GM18526 (cell line): ENCODE results near the gene FAM20B.

ENCODE experiments used
- POLR2A ChIP-seq: IDR thresholded peaks from 3 replicates; pipeline ENCODE4 v1.6.1; 2011; ENCODE audit not compliant: insufficient read length; ENCODE audit errors: extremely low read depth

The FAM20B gene

DNA sequence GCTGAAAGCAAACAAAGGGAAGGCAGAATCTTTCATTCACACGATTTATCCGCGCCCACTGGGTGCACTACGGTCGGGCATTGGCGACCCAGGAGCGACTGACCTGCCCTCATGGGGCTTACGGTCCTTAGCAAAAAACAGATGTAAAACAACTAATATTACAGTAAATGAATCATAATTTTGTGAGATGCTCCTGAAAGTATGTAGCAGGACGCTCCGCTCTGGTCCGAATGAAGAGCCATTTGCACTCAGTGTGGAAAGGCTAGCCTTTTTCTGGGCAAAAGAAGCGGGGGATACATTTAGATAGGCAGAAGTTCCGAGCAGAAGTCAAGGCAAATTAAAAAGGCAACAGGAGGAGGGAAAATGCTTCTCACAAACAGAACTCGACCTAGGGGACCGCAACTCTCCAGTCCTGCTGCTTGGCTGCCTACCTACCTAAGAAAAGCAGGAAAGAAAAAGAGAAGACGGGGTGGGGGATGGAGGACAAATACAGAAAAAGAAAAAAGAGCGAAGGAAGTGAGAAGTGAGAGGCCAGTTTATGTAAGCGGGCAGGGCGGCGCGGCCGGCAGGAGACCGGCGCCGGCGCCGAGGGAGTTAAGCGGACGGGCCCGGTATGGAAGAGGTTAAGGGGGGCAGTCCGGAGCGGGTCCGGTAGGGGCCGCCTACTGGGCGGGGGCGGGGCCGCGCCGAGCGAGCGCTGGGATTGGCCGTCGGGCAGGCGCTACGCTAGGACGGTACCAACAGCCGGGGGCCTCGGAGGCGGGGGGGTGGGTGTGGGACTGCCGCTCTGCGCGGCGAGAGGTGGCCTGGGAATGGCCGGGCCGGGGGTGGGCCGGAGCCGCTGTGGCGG, at the start of gene FAM20B:
TSS of gene FAM20B (plus strand) at position 770 of the 850 bp plus-strand sequence. CDS start 17,954 bp downstream, outside the sequence.
- no peak for TF ChIP-seq POLR2A

- TF ChIP-seq POLR2A, result no peak
Measured at GRCh38 chr1:178976541-178976940, 49.2 kb upstream of the FAM20B start.

GRCh38 chr1:178986204-178986603, 39.5 kb upstream of the FAM20B start:
- TF ChIP-seq POLR2A, result no peak

- TF ChIP-seq POLR2A, result no peak
Measured at GRCh38 chr1:178993559-178993958, 32.1 kb upstream of the FAM20B start.

DNA sequence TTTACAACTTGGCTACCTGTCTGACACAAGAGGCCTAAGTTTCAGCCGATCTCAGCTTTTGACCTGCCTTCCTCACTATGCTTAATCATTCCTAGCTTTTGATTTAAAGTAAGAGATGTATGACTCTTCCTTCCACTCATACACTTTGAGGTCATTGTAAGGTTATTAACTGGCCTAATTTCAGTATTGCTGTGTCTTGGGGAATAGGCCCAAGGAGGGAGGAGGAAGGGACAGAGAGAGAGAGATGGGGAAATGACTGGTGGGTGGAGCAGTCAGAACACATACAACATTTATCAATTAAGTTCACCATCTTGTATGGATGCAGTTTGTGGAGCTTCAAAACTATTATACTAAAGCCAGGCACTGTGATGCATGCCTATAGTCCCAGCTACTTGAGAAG, 28.3 kb upstream of the FAM20B start:
- TF ChIP-seq POLR2A, result no peak

GRCh38 chr1:178998295-178998694, 27.4 kb upstream of the FAM20B start:
- no peak for TF ChIP-seq POLR2A

GRCh38 chr1:178999061-178999460, 26.6 kb upstream of the FAM20B start:
- TF ChIP-seq POLR2A, result no peak

- no peak for TF ChIP-seq POLR2A
Measured at GRCh38 chr1:179001451-179001850, 24.2 kb upstream of the FAM20B start.

GRCh38 chr1:179002552-179003345, 22.9 kb upstream of the FAM20B start:
- no peak for TF ChIP-seq POLR2A

- no peak for TF ChIP-seq POLR2A
Measured at GRCh38 chr1:179003512-179004066, 22.1 kb upstream of the FAM20B start.

- TF ChIP-seq POLR2A, result no peak
Measured at GRCh38 chr1:179007233-179007632, 18.5 kb upstream of the FAM20B start.

- TF ChIP-seq POLR2A, result no peak
Measured at GRCh38 chr1:179010671-179011070, 15.0 kb upstream of the FAM20B start.

GRCh38 chr1:179012038-179012437, 13.7 kb upstream of the FAM20B start:
- TF ChIP-seq POLR2A, result no peak

DNA sequence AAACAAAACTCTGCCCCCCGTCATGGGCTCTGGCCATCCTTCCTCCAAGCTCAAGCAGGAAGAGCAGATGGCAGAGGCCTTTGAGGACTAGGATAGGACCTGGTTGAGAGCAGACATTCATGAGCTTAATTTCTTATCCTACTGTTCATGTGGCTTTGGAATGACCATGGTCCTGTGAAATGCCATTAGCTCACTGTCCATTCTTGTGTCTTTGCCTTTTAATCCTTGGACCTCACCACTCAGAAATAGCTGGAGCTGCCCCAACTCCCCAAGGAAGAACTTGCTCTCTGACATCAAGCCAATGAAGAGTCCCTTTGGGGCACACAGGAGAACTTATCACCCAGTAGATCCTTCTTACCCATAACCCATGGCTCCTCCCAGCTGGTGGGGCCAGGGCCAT, 11.6 kb upstream of the FAM20B start:
- TF ChIP-seq POLR2A, result no peak

DNA sequence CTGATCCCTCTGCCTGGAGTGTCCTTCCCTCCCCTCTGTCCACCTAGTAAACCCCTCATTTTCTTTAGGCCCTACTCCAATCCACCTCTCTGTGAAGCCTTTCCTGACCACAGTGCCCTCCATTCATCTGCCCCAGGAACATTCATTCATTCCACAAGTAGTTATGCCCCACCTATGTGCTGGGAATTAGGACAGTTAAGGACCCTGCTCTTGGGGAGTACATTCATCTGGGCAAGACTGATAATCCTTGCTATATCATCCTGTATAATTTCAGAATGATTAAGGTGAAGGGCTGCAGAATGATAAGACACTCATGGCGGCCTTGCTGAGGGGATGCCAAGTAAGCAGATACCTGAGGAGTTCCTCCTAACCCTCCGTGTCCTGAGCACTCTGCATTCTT, 10.3 kb upstream of the FAM20B start:
- no peak for TF ChIP-seq POLR2A

- TF ChIP-seq POLR2A, result no peak
Measured at GRCh38 chr1:179016706-179017382, 8.8 kb upstream of the FAM20B start.
